ENCODE data around the gene ATXN8OS.
"Not testable (repeated sequence)": the region's sequence is repeated elsewhere in the genome, so short reads cannot be mapped to it uniquely, and the experiment has no call there.

Gene ATXN8OS

DNA sequence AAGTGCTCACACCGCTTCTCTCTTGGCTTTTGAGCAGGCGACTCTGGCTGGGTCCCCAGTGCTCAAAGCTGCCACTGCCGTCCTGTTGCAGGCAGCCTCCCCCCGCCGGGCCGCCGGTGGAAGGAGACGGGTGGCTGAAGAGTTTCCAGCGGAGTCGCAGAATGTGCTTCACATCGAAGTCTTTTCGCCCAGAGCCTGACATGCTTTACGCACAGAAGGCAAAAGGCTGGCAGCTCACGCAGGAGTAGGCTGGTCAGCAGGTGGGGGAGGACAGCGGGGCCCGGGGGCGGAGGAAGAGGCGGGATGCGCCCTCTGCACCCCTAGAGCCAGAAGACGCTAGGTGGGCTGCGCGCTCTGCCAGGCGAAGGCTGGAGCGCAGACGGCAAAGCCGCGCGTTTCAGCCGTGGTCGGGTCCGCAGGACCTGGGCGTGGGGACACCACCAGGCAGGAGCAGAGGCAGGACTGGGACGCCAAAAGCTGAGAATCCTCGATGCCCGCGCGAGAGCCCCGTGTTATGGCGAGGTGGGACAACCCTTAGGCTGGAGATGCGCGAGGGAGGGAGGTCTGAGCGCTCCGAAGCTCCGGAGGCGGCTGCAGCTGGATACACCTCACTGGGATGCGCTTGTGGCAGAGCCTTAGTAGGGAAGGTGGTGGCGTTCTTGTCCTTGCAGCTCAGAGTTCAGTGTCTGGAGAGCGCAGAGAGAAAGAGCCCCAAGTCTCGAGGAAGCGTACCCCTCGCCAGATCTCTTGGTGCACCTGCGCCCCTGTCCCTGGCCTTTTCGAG lies at the start of gene ATXN8OS:
TSS of gene ATXN8OS (plus strand) at position 329 of the 784 bp plus-strand sequence.
- no peak for DNase-seq

DNA sequence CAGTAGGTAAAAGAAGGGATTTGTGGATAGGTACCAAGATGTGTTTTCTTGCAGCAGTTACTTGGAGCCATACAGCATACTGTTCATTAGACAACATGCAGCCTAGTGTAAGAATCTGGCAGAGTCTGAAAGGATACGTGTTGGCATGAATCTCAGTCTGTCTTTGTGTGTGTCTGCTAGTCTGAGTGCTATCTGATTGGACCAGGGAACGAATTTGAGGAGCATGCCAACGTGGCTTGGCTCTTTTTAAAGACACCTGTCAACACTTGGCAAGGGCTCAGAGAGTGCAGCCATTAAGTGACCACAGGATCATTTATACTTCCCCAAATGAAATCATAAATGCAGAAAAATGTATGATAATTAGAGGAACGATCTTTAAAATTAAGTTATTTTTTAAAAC lies 27.6 kb upstream of the ATXN8OS start:
- DNase-seq = no peak

DNA sequence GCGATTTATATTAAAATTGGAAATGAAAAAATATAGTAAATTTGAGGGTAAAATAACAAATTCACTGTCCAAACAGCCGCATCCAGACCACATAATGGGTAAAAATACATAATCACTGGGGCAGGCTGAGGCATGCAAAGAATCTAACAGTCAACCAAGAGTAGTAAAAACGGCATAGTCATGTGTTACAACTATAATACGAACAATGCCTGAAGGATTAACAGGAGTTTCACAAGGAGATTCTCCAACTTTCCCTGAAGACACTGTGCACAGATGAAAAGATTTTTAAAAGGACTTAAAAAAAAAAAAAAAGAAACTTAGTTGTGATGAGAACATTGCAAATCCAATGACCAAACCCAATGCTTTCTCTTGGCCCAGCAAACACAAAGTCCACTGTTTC lies 20.4 kb upstream of the ATXN8OS start:
- DNase-seq = no peak

DNA sequence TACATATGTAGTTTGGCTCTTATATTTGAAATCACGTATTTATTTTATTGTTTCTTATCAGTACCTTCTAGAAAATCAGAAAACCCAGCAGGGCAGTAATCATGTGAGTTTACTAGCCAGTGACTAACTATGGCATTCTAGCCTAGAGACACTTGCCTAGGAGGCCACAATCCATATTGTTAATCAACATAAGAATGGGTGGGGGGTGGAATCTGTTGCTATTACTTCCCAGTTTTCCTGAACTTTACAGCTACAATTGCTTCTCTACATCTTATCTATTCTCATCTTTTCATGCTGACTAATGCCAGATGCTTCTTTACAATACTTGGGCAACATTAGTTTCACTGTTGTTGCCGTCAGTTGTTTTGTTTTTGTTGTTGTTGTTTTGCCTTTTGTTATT lies 18.7 kb upstream of the ATXN8OS start:
- no peak for DNase-seq

DNA sequence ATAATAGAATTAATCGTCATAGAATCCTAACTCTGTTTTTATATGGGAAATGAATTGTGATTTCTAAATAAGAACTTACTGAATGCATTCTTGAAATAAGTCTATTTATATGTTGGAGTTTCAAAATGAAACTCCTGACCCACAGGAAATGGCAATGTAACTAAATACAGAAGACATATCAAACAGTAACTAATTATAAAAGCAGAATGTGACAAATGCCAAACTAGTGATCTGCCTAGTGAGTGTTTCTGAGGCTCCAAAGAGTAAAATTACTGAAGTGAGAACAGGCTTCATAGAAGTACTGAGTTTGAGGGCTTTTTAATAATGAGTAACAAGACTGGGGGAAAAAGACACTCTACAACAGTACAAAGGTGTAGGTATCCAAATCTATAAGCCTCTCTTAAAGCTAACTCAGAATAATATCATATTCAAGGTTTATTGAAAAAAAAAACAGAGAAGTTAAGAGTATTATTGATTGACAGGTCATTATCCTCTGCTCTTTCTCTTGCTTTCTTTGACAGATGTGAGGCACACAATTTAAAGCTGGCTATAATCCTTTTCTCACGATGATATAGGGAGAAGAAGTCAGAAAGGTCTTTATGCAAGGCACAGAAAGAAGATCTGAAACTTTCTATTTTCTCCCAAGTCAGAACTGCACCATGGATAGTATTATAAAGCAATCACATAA lies 17.4 kb upstream of the ATXN8OS start:
- no peak for DNase-seq

DNA sequence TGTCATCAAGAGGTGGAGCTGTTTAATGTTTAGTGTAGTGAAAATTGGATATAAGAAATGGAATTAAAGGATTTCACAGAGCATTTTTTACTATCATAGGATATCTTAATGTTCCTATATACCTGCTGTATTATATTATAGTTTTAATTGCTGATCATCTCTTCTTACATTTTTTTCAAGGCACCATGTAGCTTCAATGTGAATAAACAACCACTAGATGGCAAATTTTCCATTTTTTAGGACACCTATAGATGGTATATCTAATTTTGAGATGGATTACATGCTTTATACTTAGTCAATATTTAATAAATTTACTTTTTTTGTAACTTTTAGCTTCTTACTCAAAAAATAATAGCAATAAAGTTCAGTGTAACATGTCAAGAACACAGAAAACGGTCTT lies 9.0 kb upstream of the ATXN8OS start:
- no peak for DNase-seq

DNA sequence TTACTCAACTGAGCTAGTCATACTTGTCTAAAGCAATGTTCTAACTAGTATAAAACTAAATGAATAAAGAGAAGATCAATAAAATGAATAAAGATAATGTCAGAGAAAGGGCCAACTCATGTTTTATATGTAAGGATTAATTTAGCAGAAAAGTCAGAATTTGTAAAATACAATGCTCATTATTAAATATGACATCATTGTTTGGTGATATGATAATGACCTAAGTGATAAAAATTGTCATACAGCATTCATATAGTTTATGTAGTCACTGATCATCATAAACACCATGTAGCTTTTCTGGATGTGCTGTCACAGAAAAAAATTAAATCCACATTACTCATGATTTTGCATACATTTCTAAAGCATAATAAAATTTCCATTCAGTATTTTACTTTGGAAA lies 3.1 kb upstream of the ATXN8OS start:
- no peak for DNase-seq

DNA sequence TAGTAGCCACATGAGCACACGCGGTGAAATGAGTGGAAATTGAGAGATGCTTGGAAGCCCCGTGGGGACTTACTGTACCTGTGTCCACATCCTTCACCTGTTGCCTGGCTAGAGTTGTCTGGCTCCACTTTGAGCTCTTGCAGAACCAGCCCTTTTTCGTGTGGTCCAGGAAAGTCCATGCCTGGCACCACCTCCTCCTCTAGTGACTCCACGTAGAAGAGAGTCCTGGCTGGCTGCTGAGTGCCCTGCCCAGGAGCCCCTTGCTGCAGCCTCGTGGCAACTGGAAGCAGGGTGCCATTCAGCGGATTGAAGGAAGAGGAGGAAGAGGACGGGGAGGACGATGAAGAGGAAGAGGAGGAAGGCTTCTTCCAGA lies 515 bp upstream of the ATXN8OS start:
- no peak for DNase-seq

DNA sequence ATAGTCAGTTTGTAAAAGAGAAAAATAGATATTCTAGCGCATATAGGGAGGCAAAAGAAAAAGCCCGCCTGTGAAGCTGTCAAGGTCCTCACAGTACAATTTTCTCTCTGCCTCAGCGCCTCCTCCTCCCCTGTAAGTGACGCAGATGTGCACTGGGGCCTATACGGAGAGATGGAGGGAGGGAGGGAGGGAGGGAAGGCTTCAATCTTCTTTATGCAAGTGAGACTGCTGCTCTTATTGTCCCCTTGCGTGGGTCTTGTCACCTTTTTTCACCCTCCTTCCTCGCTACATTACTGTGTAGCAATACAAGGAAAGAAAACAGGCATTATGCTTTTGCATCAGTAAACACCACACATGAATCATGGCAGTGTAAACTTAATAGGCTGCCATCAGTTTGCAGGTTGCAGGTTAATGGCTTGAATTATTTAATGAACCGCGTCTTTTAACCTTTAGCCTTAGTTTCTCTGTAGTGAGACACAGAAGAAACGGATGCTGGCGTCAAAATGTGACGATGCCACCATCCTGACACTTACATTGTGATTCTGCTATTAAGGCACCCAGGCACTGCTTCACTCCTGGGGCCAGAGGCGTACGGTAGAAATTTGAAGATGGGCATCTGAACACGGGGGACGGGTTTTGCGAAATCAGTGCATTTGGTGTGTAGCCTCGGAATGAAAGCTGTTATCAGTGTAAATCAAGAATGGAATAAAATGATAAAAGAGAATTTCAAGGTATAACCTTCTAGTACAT lies 905 bp downstream of the ATXN8OS start, which contains the start of gene KLHL1:
TSS of gene KLHL1 (minus strand) at position 97 of the 750 bp plus-strand sequence. CDS start 753 bp downstream, outside the sequence.
- DNase-seq = no peak

DNA sequence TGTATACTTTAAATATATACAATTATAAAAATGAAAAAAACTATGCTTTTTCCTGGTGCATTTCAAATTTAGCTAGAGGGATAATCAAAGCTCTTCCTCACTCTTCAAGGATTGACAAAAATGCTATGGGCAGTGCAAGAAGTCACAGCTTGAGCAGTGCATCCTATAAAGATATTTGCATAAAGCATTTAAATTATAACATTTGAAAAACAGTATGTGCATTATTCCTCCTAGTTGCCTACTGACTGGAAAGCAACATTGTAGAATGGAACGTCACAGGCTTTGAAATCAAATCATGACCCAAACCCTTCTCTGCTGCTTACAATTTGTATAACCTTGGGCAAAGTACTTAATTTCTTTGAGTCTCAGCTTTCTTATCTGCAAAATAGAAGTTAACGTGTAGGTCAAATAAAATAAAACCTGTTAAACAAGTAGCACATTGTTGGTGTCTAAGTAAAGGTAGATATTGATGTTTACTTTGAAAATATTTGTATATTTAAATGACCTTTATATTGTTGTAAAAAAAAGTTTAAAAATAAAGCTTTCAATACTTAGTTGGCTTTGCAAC lies 9.8 kb downstream of the ATXN8OS start:
- DNase-seq = no peak

DNA sequence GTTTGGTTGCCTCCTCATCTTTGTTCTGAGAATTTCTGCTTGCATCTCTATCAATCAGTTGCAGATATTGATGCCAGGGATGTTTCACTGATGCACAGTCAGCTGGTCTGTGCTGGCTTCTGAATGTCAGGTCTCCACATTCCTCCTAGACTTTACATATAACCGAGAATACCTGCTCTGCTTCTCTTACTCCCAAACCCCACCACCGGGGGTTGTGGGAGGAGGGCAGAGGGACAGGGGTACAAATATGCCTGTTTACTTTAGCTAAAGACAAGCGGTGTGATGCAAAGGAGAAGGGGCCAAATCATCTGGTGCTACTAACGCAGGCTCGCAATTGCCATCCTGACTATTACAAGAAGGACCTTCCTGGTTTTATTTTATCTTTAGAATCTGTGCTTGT lies 18.1 kb downstream of the ATXN8OS start:
- no peak for DNase-seq

DNA sequence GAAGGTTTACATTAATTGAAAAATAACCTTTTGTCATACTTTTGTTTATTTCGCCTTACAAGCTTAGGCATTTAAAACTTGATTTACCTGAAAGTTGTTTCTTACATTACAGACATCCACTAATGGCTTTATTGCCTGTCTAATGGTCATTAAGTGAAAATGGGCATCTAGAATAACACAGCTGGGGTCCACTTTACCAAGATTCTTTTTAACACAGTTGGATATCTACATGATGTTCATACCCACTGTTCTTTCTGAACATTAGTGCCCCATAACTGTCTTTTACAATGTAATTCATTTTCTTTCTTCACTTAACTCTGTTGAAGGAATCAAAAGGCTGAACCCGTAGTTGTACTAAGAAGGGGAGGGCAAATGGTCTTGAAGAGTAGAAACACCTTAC lies 20.5 kb downstream of the ATXN8OS start:
- no peak for DNase-seq

DNA sequence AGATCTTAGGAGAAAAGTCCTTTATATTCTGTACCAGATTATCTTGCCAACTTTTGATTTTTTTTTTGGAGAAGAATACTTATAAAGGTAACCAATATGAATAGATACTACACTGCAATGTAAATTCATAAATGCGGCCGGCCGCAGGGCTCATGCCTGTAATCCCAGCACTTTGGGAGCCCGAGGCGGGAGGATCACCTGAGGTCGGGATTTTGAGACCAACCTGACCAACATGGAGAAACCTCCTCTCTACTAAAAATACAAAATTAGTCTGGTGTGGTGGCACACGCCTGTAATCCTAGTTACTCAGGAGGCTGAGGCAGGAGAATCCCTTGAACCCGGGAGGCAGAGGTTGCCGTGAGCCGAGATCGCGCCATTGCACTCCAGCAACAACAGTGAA lies 35.0 kb downstream of the ATXN8OS start:
- DNase-seq = not testable (repeated sequence)

DNA sequence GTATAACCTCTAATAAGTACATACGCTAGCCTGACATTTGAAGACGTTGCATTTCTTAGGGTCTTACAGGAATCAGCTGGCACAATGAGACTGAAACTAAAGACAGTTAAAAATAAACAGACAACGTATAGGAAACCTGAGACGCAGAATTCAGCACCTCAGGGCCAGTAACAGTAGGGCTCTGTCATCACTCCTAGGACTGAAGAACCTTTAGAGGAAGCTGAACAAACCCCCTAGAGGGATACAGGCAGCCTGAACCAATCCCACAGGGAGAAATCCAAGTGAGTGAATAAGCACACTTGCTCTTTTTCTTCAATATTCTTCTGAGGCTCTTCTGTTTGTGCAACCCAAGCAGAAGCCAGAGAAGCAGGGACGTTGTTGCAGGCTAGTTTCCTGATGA lies 54.5 kb downstream of the ATXN8OS start:
- DNase-seq = no peak

DNA sequence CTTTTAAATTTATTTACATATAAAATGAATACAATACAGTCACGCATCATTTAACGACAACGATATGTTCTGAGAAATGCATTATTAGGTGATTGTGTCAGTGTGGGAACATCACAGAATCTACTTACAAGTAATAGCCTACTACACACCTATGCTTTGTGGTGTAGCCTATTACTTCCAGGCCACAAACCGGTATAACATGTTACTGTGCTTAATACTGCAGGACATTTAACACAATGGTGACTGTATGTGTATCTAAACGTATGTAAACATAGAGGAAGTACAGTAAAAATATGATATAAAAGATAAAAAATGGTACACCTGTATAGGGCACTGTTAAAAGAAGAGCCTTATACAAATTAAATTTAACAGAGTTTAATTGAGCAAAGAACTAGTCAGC lies 63.1 kb downstream of the ATXN8OS start:
- DNase-seq = no peak

DNA sequence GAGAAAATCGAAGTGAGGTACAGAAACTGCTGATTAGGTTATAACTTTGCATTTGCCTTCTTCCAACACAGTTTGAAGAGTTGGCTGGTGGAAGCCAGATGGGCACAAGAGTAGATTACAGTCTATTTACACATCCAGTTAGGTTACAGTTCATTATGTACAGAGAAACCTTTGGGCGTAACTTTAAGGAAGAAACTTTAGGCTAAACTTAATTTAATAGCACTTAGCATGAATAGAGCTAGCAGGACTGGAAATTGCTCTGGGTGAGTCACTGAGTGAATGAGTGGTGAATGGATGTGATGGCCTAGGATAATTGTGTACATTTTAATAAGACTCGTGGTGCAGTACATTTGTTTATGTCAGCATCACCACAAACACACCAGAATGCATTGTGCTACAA lies 63.5 kb downstream of the ATXN8OS start:
- no peak for DNase-seq

DNA sequence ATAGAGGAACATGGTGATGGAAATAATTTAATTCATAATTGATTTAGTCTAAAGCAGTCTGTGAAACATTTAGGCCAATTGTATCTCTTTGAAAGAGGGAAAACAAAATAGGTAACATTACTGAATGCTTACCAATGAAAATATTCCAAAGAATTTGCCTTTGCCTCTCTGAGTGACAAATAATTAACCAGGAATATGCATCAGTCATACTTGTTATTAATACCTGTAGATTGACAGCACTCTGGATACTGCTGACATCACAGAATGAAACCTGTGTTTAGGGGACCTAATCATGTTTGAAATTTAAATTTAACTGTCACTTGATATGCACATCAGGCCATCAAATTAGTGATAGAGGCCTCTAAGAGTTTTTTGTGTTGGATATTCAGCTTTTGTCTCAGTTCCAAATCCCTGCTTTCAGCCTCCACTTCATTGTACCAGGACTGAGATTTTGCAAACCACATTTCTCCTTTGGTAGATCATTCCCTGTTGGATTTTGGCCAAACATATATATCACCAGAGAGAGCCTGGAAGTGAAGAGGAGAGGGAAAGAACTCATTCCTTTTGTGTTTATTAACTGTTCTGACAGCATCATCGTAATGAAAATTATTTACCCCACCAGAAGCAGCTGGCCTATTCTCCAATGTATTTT lies 65.4 kb downstream of the ATXN8OS start:
- DNase-seq = no peak

DNA sequence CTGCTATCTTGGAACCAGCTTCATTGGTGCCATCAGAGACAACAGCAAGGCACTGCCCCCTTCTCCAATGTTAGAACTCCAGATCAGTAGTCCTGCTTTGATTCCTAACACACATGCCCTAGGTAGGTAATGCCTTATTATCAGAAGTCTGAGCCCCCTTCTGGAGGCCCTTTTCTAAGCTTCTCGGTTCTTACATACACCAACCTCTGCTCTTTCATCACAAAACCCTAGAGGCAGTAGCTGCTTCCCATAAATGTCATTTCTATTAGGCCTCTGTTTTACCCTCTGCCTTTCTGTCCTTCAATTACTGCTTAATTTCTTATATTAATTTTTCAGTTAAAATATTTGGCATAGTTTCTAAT lies 66.0 kb downstream of the ATXN8OS start:
- DNase-seq = no peak

DNA sequence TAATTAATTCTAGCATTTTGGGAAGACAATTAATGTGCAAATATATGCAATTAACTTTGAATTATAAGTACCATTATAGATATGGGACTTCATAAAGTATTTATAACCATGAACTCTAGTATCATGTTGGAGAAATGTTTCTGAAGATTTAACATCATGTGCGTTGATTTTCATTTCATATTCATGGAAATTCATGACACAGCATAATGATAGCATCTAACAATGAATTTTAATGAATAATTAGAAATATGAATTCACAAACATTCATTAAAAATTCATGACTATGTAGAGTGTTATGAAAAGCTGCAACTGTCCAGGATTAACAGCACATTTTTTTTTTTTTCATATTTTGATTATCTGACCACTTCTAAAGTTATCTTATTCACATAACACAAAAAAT lies 70.7 kb downstream of the ATXN8OS start:
- no peak for DNase-seq

All from stimulated activated naive CD4-positive, alpha-beta T cell (primary cell).